Fibroblast of lung (primary cell): ENCODE data around the gene CDNF.

Experiments used
- EZH2 ChIP-seq: IDR thresholded peaks from 2 replicates; pipeline ENCODE4 v1.5.1; 2012; ENCODE audit warnings: low read length, control low read depth, mild to moderate bottlenecking; ENCODE audit errors: missing control alignments
- TF ChIP-seq, protein P1 (sequence below), 2 donors: IDR thresholded peaks in 1 of 2; conservative IDR thresholded peaks in 1 of 2; 1 replicate in 1 of 2; 2 replicates in 1 of 2; pipeline ENCODE4 v1.5.1; 2011 to 2012; ENCODE audit warnings: low read length in 2 of 2, control low read depth in 1 of 2, inconsistent platforms in 1 of 2, low read depth in 1 of 2, mild to moderate bottlenecking in 1 of 2

DNA sequence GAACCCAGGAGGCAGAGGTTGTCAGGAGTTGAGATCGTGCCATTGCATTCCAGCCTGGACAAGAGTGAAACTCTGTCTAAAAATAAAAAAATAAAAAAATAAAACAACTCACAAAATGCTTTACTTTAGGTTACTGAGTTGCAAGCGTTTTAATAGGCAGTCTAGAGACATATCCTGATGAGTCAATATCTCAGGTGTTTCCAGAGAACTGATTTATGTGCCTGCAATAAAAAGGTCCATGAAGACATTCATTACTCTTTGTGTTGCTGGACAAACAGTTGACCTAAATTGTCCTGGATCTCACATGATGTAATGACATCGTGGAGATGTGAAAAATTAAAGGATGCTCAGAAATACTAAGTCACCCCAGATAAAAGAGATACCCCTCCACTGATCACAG lies 31.5 kb downstream of the CDNF start:
- TF ChIP-seq, protein P1, sequence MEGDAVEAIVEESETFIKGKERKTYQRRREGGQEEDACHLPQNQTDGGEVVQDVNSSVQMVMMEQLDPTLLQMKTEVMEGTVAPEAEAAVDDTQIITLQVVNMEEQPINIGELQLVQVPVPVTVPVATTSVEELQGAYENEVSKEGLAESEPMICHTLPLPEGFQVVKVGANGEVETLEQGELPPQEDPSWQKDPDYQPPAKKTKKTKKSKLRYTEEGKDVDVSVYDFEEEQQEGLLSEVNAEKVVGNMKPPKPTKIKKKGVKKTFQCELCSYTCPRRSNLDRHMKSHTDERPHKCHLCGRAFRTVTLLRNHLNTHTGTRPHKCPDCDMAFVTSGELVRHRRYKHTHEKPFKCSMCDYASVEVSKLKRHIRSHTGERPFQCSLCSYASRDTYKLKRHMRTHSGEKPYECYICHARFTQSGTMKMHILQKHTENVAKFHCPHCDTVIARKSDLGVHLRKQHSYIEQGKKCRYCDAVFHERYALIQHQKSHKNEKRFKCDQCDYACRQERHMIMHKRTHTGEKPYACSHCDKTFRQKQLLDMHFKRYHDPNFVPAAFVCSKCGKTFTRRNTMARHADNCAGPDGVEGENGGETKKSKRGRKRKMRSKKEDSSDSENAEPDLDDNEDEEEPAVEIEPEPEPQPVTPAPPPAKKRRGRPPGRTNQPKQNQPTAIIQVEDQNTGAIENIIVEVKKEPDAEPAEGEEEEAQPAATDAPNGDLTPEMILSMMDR (conservative IDR thresholded peaks at IDR 0.05 in 1 of 2, IDR thresholded peaks at IDR 0.05 in 1 of 2; ENCODE audit: low read depth in 1 of 2, low read length in 2 of 2), result no peak
- no peak for TF ChIP-seq EZH2
